H1 (cell line): Measurements from ENCODE around the gene KDM5A. TPM values are rescaled to one million over a fixed set of nuclear protein-coding genes. Genes with fewer than 3 reads are reported as not detected.

Experiments
- CREB1 ChIP-seq: IDR thresholded peaks from 2 replicates; pipeline ENCODE4 v1.6.1; 2012; ENCODE audit warnings: inconsistent platforms
- PHF8 ChIP-seq: fragments of 200-600 bp; sonication (generic); conservative IDR thresholded peaks from 2 replicates; pipeline ENCODE4 v1.7.1; 2012; ENCODE audit warnings: low read depth, mild to moderate bottlenecking, inconsistent platforms, low read length, moderate library complexity
- RBBP5 ChIP-seq: IDR thresholded peaks from 2 replicates; pipeline ENCODE4 v1.7.1; 2012; ENCODE audit warnings: low read depth, mild to moderate bottlenecking, inconsistent platforms, low read length, moderate library complexity, borderline replicate concordance
- SIX5 ChIP-seq: IDR thresholded peaks from 2 replicates; pipeline ENCODE4 v1.6.1; 2011; ENCODE audit warnings: mild to moderate bottlenecking, low read depth, low read length
- polyA plus RNA-seq, 7 experiments: library from polyadenylated mRNA; depleted of rRNA in 3 of 7; stranded (reverse) in 5 of 7; unstranded in 2 of 7; fragments of >200 nt in 5 of 7; fragments of 200-250 nt in 2 of 7; gene quantifications; 1 replicate in 5 of 7; 2 replicates in 1 of 7; 4 replicates in 1 of 7; pipeline versions ENCODE4 v1.2.1 to v1.2.3, GENCODE V29; 2011 to 2013; ENCODE audit warnings: missing spikeins in 2 of 7, mixed read lengths in 2 of 7
- total RNA-seq: library from RNA; stranded (reverse); fragmentation: NEBNext Ultra II Directional; extraction: Animal tissue kit (Norgen Biotek cat#: 25700); gene quantifications from 2 replicates; pipeline ENCODE4 v1.2.1, GENCODE V29; 2021
- TF ChIP-seq, protein P1 (sequence below), 3 experiments: IDR thresholded peaks; 1 replicate in 2 of 3; 2 replicates in 1 of 3; pipeline versions ENCODE4 v1.5.1 to v1.6.1; 2011; ENCODE audit warnings: low read length in 3 of 3, mild to moderate bottlenecking in 3 of 3, inconsistent platforms in 2 of 3, low read depth in 1 of 3, moderate library complexity in 1 of 3; ENCODE audit not compliant: insufficient read depth in 1 of 3; ENCODE audit errors: control extremely low read depth in 1 of 3

KDM5A gene
- total and polyA plus RNA-seq, 2 of the 8 experiments (the other 6 are each of a cell fraction or from before 2014, with no cell fraction given), result 6.3 to 36.9 TPM

DNA sequence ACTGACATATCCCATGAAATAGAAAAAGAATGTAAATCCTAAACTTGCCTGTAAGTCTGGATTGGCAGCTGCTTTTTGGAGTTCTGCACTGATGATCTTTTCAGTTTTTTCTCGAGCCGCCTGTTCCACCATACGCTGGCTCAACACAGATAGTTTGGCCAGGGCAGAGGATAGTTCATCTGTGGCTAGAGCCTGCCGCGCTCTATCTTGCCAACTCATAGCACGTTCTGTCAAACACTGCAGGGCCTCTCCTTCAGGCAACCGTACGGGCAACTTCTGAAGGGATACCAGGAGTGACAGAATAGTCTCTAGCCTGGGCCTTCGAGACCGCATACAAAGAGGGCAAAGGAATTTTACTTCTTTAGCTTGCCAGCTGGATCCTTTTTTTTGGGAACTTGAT, 81.7 kb downstream of the KDM5A start (continued):
- no peak for TF ChIP-seq SIX5
- no peak for TF ChIP-seq RBBP5
- TF ChIP-seq, protein P1, sequence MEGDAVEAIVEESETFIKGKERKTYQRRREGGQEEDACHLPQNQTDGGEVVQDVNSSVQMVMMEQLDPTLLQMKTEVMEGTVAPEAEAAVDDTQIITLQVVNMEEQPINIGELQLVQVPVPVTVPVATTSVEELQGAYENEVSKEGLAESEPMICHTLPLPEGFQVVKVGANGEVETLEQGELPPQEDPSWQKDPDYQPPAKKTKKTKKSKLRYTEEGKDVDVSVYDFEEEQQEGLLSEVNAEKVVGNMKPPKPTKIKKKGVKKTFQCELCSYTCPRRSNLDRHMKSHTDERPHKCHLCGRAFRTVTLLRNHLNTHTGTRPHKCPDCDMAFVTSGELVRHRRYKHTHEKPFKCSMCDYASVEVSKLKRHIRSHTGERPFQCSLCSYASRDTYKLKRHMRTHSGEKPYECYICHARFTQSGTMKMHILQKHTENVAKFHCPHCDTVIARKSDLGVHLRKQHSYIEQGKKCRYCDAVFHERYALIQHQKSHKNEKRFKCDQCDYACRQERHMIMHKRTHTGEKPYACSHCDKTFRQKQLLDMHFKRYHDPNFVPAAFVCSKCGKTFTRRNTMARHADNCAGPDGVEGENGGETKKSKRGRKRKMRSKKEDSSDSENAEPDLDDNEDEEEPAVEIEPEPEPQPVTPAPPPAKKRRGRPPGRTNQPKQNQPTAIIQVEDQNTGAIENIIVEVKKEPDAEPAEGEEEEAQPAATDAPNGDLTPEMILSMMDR (IDR thresholded peaks at IDR 0.05; ENCODE audit: control extremely low read depth in 1 of 3, insufficient read depth in 1 of 3, low read depth in 1 of 3, low read length in 3 of 3), result no peak
- no peak for TF ChIP-seq CREB1
- no peak for TF ChIP-seq PHF8
